B cell (primary cell): ENCODE measurements around the gene ARHGAP9. TPM values are rescaled to one million over a fixed set of nuclear protein-coding genes. Genes with fewer than 3 reads are reported as not detected.

Experiments used
- ATAC-seq: fragments of 200-7000 bp; cut with Tn5 transposase; one replicate; pipeline ENCODE4 v1.10.0; 2021; ENCODE audit warnings: low read depth, mild to moderate bottlenecking, moderate number of reproducible peaks, moderate library complexity
- CTCF ChIA-PET: fragments of 350-600 bp; sonication (Branson Sonifier 250); formaldehyde crosslinking; loops from one replicate; lab custom pipeline; 2021; ENCODE audit warnings: antibody characterized with exemption, inconsistent platforms; lab: Charles Lee
- POLR2A ChIA-PET: fragments of 350-600 bp; sonication (Branson Sonifier 250); formaldehyde crosslinking; loops from one replicate; lab custom pipeline; 2021; ENCODE audit warnings: antibody characterized with exemption; lab: Charles Lee
- DNase-seq: peaks from one replicate; pipeline ENCODE4 v3.0.0; 2013
- H2AFZ ChIP-seq: 2 replicates; pipeline ENCODE4 v1.6.1; 2012; ENCODE audit warnings: mild to moderate bottlenecking, low read depth, low read length; ENCODE audit not compliant: insufficient read depth, poor library complexity, severe bottlenecking
- H3K27ac ChIP-seq, 2 donors: 1 replicate in 1 of 2; 2 replicates in 1 of 2; pipeline ENCODE4 v1.5.1; 2012 to 2013; ENCODE audit warnings: low read length in 2 of 2, mild to moderate bottlenecking in 2 of 2, moderate library complexity in 1 of 2
- H3K27me3 ChIP-seq, 4 experiments: fragments of 200-600 bp in 1 of 4; sonication (generic) in 1 of 4; replicated peaks in 1 of 4; 1 replicate in 2 of 4; 2 replicates in 2 of 4; pipeline versions ENCODE4 v1.6.1 to v1.7.0; 2013 to 2016; ENCODE audit warnings: low read length in 3 of 4, mild to moderate bottlenecking in 2 of 4, mixed read lengths in 1 of 4, moderate library complexity in 1 of 4; ENCODE audit not compliant: insufficient read depth in 4 of 4, control insufficient read depth in 3 of 4; ENCODE audit errors: control extremely low read depth in 1 of 4
- H3K36me3 ChIP-seq, 2 experiments: replicated peaks in 1 of 2; 1 replicate in 1 of 2; 2 replicates in 1 of 2; pipeline versions ENCODE4 v1.6.1 to v1.7.1; 2013; ENCODE audit warnings: low read length in 1 of 2; ENCODE audit not compliant: insufficient read depth in 2 of 2, control insufficient read depth in 1 of 2; ENCODE audit errors: control extremely low read depth in 1 of 2, extremely low read depth in 1 of 2
- H3K4me1 ChIP-seq, 2 donors: fragments of 200-600 bp in 1 of 2; sonication (generic) in 1 of 2; 1 replicate in 1 of 2; 2 replicates in 1 of 2; pipeline versions ENCODE4 v1.5.1 to v1.6.1; 2013 to 2017; ENCODE audit warnings: low read length in 2 of 2; ENCODE audit not compliant: control insufficient read depth in 2 of 2, insufficient read depth in 2 of 2
- H3K4me2 ChIP-seq: replicated peaks from 2 replicates; pipeline ENCODE3; 2012; ENCODE audit warnings: mild to moderate bottlenecking, low read depth, low read length; ENCODE audit not compliant: poor library complexity, severe bottlenecking
- H3K4me3 ChIP-seq, 5 experiments: fragments of 200-600 bp in 1 of 5; sonication (generic) in 1 of 5; 1 replicate in 3 of 5; 2 replicates in 2 of 5; pipeline versions ENCODE4 v1.5.1 to v1.7.0; 2011 to 2016; ENCODE audit warnings: low read length in 4 of 5, mild to moderate bottlenecking in 4 of 5, low read depth in 2 of 5, control low read depth in 1 of 5, moderate library complexity in 1 of 5; ENCODE audit not compliant: insufficient read depth in 1 of 5; ENCODE audit errors: control extremely low read depth in 1 of 5, extremely low read depth in 1 of 5
- H3K79me2 ChIP-seq: fragments of 200-600 bp; sonication (generic); one replicate; pipeline ENCODE4 v1.6.0; 2016; ENCODE audit warnings: low read length; ENCODE audit not compliant: control insufficient read depth, insufficient read depth
- H3K9ac ChIP-seq: fragments of 200-600 bp; sonication (generic); 2 replicates; pipeline ENCODE4 v1.6.1; 2017; ENCODE audit warnings: mild to moderate bottlenecking, low read length, moderate library complexity
- H3K9me3 ChIP-seq, 3 donors: one replicate each; pipeline versions ENCODE4 v1.6.1 to v1.7.1; 2013; ENCODE audit warnings: low read length in 2 of 3; ENCODE audit not compliant: control insufficient read depth in 2 of 3, insufficient read depth in 1 of 3; ENCODE audit errors: control extremely low read depth in 1 of 3
- H4K20me1 ChIP-seq: 2 replicates; pipeline ENCODE4 v1.6.0; 2012; ENCODE audit warnings: mild to moderate bottlenecking, low read length; ENCODE audit not compliant: insufficient read depth, control insufficient read depth, poor library complexity, severe bottlenecking
- H3K27ac Mint-ChIP-seq: one replicate; pipeline ENCODE4 v1.8.0; 2021; ENCODE audit warnings: mixed read lengths
- H3K27me3 Mint-ChIP-seq: one replicate; pipeline ENCODE4 v1.8.0; 2021; ENCODE audit warnings: mixed read lengths
- H3K4me1 Mint-ChIP-seq: one replicate; pipeline ENCODE4 v1.8.0; 2021; ENCODE audit warnings: mixed read lengths
- H3K4me3 Mint-ChIP-seq: one replicate; pipeline ENCODE4 v1.8.0; 2021; ENCODE audit warnings: mixed read lengths
- H3K9me3 Mint-ChIP-seq: one replicate; pipeline ENCODE4 v1.8.0; 2022; ENCODE audit warnings: mixed read lengths; ENCODE audit not compliant: insufficient read depth
- CTCF ChIP-seq: fragments of 200-600 bp; IDR thresholded peaks from one replicate; pipeline ENCODE4 v1.8.0; 2022; ENCODE audit warnings: antibody characterized with exemption, mild to moderate bottlenecking
- EZH2 ChIP-seq: IDR thresholded peaks from 2 replicates; pipeline ENCODE4 v1.6.1; 2012; ENCODE audit warnings: borderline replicate concordance, low read depth, mild to moderate bottlenecking, moderate library complexity, low read length; ENCODE audit not compliant: insufficient read depth, poor library complexity, severe bottlenecking
- WGBS: methylation state at CpG from one replicate; pipeline ENCODE4 v1.1.5; 2013; ENCODE audit warnings: missing lambda C conversion rate; ENCODE audit not compliant: insufficient coverage; 5-methylcytosine and 5-hydroxymethylcytosine counted together
- intact Hi-C: fragments of 100-400 bp; cut with micrococcal nuclease; formaldehyde crosslinking; loops from one replicate; pipeline ENCODE4 v1.10.0; 2022
- polyA plus RNA-seq: library from polyadenylated mRNA; depleted of rRNA; stranded (reverse); fragments of >200 nt; gene quantifications from 2 replicates; pipeline ENCODE4 v1.2.3, GENCODE V29; 2012
- total RNA-seq, 2 donors: library from RNA; stranded (reverse); fragments of 120-200 nt in 1 of 2; gene quantifications; 1 replicate in 1 of 2; 2 replicates in 1 of 2; pipeline versions ENCODE4 v1.2.3 to v1.2.4, GENCODE V29; 2013 to 2022

Gene ARHGAP9
- total and polyA plus RNA-seq, 2 donors (not counting 1 experiment from before 2014, with no cell fraction given): 161 to 390 TPM

GRCh38 chr12:57460841-57461275 lies 18.8 kb downstream of the ARHGAP9 start:
- Histone ChIP-seq H3K79me2 (peaks cover 6% of the 10 kb centered on the region), H3K4me1 (peaks cover 28 to 53% of the 10 kb centered on the region in 2 donors), H3K27me3 (no peaks in the 10 kb centered on the region), H2AFZ (peak overlapping the region; percentile 67), H4K20me1 (no peaks in the 10 kb centered on the region), H3K9ac (peak overlapping the region; percentile 81), H3K4me2 (peak overlapping the region; percentile 94), H3K27ac (peak overlapping the region in 1 of 2 donors; percentile 25), H3K36me3 (no peaks in the 10 kb centered on the region), H3K4me3 (peak overlapping the region in 4 of 5 experiments; percentile 58 to 93 (median 86)), H3K9me3 (no peaks in the 10 kb centered on the region)
- Mint-ChIP-seq H3K4me3 (peak overlapping the region; percentile 92), H3K27ac (peak overlapping the region; percentile 67), H3K9me3 (no peaks in the 10 kb centered on the region), H3K27me3 (no peaks in the 10 kb centered on the region), H3K4me1 (peaks cover 49% of the 10 kb centered on the region)
- ATAC-seq (no peak), DNase-seq (peak; percentile 50)
- ChIA-PET CTCF (interaction anchor here (0.6 to 7.6 kb wide), 7 partner anchors 15 to 222 kb away, joined by 3 to 166 read pairs (median 3); partner anchors contain the start of gene ARHGAP9), POLR2A (interaction anchor here (1.2 to 3.9 kb wide), 2 partner anchors 18 to 59 kb away, joined by 4 to 39 read pairs; partner anchors contain the start of genes ARHGAP9 and DDIT3)
- no peak for TF ChIP-seq EZH2
- TF ChIP-seq CTCF: no peak
- WGBS: 3% methylated on average over 14 of the region's 19 CpGs
- intact Hi-C loops: no loop called here

- ChIA-PET POLR2A (interaction anchor here (0.6 to 3.9 kb wide), 3 partner anchors 18 to 202 kb away, joined by 4 to 39 read pairs (median 4); partner anchors contain the start of genes ARHGAP9 and DDIT3), CTCF (interaction anchor here (0.6 to 7.6 kb wide), 9 partner anchors 10 to 221 kb away, joined by 3 to 166 read pairs (median 3); partner anchors contain the start of genes ARHGAP9 and MARS1)
- H3K4me2 ChIP-seq: peak overlapping the region; percentile 94
- peak; percentile 66 for DNase-seq
- H3K4me1 Mint-ChIP-seq: peaks cover 52% of the 10 kb centered on the region
- ATAC-seq: no peak
- no peaks in the 10 kb centered on the region for H3K27me3 ChIP-seq
- peak overlapping the region; percentile 81 for H3K9ac ChIP-seq
- peaks cover 30 to 57% of the 10 kb centered on the region in 2 donors for H3K4me1 ChIP-seq
- TF ChIP-seq EZH2 (no peak), CTCF (no peak)
- peak overlapping the region; percentile 33 to 93 (median 81) for H3K4me3 ChIP-seq
- no peaks in the 10 kb centered on the region for H4K20me1 ChIP-seq
- intact Hi-C loops: no loop called here
- no peaks in the 10 kb centered on the region for H3K27me3 Mint-ChIP-seq
- 3% methylated on average over 5 of the region's 6 CpGs for WGBS
- peak overlapping the region in 1 of 2 donors; percentile 0 for H3K27ac ChIP-seq
- H3K9me3 ChIP-seq: no peaks in the 10 kb centered on the region
- peak overlapping the region; percentile 92 for H3K4me3 Mint-ChIP-seq
- H2AFZ ChIP-seq: peak overlapping the region; percentile 78
- peak overlapping the region; percentile 67 for H3K27ac Mint-ChIP-seq
- H3K36me3 ChIP-seq: no peaks in the 10 kb centered on the region
- H3K79me2 ChIP-seq: peaks cover 6% of the 10 kb centered on the region
- no peaks in the 10 kb centered on the region for H3K9me3 Mint-ChIP-seq
Observed at GRCh38 chr12:57460468-57460784, 19.2 kb downstream of the ARHGAP9 start.
